RWPE1 (cell line): Measurements from ENCODE around the gene GCNT2.
"Not testable (repeated sequence)": the region's sequence is repeated elsewhere in the genome, so short reads cannot be mapped to it uniquely, and the experiment has no call there.

ENCODE experiments used
- CTCF ChIA-PET: fragments of 350-600 bp; sonication (Branson Sonifier 250); formaldehyde crosslinking; extraction: SDS; loops from one replicate; lab custom pipeline; 2021; lab: Yijun Ruan, JAX
- POLR2A ChIA-PET: fragments of 400-600 bp; formaldehyde crosslinking; extraction: SDS; loops from one replicate; lab custom pipeline; 2020; ENCODE audit warnings: antibody characterized with exemption; ENCODE audit not compliant: low non-redundant PET; lab: Yijun Ruan, JAX
- DNase-seq: peaks from one replicate; pipeline ENCODE4 v3.0.0; 2012; ENCODE audit warnings: low spot score
- H3K27ac ChIP-seq: fragments of 450-650 bp; 2 replicates; pipeline ENCODE4 v1.5.1; 2017
- TF ChIP-seq, protein P1 (sequence below): fragments of 450-650 bp; conservative IDR thresholded peaks from 2 replicates; pipeline ENCODE4 v1.5.1; 2017; ENCODE audit warnings: low read depth, mild to moderate bottlenecking

GCNT2 gene

DNA sequence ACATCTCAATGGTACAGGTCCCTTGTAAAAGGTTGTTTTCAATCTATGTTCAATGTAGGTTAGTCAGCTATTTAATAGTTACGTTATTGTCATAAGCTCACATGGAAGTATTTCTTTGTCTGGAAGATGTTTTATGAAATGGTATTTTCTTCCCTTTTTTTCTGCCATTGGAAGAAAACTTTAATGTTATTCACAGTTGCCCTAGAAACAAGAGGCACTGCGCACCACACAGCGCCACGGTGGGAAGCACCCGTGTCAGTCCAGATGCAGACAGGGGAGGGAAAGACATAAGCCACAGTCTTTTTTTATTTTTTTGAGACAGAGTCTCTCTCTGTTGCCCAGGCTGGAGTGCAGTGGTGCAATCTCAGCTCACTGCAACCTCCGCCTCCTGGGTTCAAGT lies 82.1 kb downstream of the GCNT2 start:
- CTCF ChIA-PET, result no interaction called here
- POLR2A ChIA-PET, result no interaction called here
- H3K27ac ChIP-seq, result no peak overlapping the region
- DNase-seq, result no peak
- TF ChIP-seq, protein P1, sequence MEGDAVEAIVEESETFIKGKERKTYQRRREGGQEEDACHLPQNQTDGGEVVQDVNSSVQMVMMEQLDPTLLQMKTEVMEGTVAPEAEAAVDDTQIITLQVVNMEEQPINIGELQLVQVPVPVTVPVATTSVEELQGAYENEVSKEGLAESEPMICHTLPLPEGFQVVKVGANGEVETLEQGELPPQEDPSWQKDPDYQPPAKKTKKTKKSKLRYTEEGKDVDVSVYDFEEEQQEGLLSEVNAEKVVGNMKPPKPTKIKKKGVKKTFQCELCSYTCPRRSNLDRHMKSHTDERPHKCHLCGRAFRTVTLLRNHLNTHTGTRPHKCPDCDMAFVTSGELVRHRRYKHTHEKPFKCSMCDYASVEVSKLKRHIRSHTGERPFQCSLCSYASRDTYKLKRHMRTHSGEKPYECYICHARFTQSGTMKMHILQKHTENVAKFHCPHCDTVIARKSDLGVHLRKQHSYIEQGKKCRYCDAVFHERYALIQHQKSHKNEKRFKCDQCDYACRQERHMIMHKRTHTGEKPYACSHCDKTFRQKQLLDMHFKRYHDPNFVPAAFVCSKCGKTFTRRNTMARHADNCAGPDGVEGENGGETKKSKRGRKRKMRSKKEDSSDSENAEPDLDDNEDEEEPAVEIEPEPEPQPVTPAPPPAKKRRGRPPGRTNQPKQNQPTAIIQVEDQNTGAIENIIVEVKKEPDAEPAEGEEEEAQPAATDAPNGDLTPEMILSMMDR, result no peak

DNA sequence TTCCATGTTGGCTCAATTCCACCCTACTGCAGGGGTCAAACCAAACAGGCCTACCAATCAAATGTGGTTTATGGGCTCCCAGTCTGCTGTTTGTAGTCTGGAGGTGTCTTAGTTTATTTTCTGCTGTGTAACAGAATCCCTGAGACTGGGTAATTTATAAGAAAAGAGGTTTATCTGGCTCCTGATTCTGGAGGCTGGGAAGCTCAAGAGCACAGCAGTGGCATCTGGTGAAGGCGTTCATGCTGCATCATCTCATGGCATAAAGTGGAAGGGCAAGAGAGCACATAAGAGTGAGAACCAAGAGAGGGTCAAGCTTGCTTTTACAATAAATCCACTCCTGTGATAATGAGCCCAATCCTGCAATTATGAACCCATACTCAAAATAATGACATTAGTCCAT lies 87.9 kb downstream of the GCNT2 start:
- no peak for DNase-seq
- TF ChIP-seq, protein P1, result no peak
- ChIA-PET POLR2A (no interaction called here), CTCF (no interaction called here)
- H3K27ac ChIP-seq, result no peak overlapping the region

DNA sequence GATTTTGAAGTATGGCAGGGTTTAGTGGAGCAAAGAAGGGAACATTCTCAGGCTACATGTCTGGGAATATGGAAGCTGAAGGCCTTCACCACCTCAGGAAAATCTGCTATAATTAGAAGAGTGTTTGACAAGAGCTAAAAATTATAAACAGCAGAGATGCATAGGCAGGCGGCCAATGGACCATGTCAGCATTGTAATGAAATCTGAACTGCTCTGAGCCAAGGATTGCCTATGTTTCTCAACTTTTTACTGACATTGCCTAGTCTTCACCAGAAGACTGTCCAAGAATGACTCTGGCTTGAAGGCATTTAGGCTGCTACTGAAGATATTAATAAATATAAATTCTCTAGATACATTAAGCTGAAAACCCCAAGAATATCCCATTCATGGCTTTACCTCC lies 89.1 kb downstream of the GCNT2 start:
- no peak for DNase-seq
- POLR2A ChIA-PET, result no interaction called here
- H3K27ac ChIP-seq, result no peak overlapping the region
- TF ChIP-seq, protein P1, result no peak
- CTCF ChIA-PET, result interaction anchor here (0.6 kb wide), 1 partner anchor 91 kb away, joined by 6 read pairs; no protein-coding TSS in a partner anchor

DNA sequence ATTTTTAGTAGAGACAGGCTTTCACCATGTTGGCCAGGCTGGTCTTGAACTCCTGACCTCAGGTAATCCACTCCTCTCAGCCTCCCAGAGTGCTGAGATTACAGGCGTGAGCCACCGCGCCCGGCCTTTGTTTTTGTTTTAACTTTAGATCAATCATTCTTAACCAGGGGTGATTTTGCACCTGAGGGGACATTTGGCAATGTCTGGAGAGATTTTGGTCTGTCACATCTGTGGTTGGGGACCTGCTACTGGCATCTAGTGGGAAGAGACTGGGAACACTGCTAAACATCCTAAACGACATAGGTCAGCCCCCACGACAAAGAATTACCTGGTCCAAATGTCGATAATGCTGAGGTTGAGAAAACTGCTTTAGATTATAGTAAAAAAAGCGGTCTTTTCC lies 91.0 kb downstream of the GCNT2 start:
- DNase-seq, result no peak
- TF ChIP-seq, protein P1, result no peak
- POLR2A ChIA-PET, result no interaction called here
- no peak overlapping the region for H3K27ac ChIP-seq
- CTCF ChIA-PET, result no interaction called here

DNA sequence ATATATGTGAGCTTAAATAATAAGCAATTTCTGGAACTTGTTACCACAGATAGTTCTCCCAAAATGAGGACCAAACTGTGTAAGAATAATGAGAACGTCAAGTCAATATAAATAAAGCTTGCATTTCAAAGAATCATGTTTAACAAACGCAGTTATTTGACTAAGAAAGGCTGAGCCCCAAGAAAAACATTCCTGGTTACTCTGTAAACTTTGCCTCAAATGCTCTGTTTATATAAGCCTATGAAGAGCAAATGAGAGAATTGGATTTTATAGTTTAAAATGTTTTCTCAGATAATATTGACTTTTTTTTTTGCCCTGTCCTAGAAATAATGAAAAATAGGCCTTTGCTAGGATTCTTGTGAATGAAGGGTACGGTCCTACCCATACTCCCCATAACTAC lies 91.9 kb downstream of the GCNT2 start:
- TF ChIP-seq, protein P1, result no peak
- CTCF ChIA-PET, result no interaction called here
- DNase-seq, result no peak
- POLR2A ChIA-PET, result no interaction called here
- H3K27ac ChIP-seq, result no peak overlapping the region

DNA sequence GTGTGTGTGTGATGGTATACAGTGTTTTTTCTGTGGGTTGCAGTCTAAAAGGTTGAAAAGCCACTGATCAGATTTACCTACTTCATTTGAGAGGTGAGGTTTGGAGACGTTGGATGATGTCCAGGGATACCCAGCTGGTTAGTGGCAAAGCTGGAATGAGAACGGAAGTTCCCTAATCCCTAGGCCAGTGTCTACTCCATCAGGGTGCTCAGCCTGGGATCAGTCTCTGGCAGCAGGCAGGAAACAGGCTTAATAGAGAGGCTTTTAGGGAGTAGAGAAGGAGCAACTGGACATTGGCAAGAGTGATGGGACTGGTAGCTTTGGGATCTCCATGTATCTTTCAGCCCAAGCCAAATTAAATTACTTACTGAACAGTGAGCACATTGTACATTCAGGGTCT lies 92.6 kb downstream of the GCNT2 start:
- ChIA-PET CTCF (interaction anchor here (0.7 kb wide), 1 partner anchor 16 kb away, joined by 4 read pairs; no protein-coding TSS in a partner anchor), POLR2A (no interaction called here)
- TF ChIP-seq, protein P1, result no peak
- DNase-seq, result no peak
- H3K27ac ChIP-seq, result no peak overlapping the region

DNA sequence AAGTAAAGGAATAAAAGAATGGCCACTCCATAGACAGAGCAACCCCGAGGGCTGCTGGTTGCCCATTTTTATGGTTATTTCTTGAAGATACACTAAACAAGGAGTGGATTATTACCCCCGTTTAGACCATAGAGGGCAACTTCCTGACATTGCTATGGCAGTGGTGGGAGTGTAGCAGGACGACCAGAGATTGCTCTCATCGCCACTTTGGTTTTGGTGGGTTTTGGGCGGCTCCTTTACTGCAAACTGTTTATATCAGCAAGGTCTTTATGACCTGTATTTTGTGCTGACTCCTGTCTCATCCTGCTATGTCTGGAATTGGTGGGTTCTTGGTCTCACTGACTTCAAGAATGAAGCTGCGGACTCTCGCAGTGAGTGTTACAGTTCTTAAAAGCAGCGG lies 94.5 kb downstream of the GCNT2 start:
- TF ChIP-seq, protein P1, result no peak
- no peak overlapping the region for H3K27ac ChIP-seq
- no peak for DNase-seq
- ChIA-PET POLR2A (no interaction called here), CTCF (no interaction called here)

DNA sequence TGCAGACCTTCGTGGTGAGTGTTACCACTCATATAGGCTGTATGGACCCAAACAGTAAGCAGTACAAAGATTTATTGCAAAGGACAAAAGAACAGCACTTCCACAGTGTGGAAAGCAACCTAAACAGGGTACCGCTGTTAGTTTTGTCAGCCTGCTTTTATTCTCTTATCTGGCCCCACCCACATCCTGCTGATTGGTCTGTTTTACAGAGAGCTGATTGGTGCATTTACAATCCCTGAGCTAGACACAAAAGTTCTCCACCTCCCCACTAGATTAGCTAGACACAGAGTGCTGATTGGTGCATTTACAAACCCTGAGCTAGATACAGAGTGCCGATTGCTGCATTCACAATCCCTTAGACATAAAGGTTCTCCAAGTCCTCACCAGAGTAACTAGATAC lies 95.1 kb downstream of the GCNT2 start:
- POLR2A ChIA-PET, H3K27ac ChIP-seq, DNase-seq, CTCF ChIA-PET: not testable (repeated sequence)
